ENCODE measurements around the gene PMP22.
"Not testable (repeated sequence)": the region's sequence is repeated elsewhere in the genome, so short reads cannot be mapped to it uniquely, and the experiment has no call there.

PMP22 gene

DNA sequence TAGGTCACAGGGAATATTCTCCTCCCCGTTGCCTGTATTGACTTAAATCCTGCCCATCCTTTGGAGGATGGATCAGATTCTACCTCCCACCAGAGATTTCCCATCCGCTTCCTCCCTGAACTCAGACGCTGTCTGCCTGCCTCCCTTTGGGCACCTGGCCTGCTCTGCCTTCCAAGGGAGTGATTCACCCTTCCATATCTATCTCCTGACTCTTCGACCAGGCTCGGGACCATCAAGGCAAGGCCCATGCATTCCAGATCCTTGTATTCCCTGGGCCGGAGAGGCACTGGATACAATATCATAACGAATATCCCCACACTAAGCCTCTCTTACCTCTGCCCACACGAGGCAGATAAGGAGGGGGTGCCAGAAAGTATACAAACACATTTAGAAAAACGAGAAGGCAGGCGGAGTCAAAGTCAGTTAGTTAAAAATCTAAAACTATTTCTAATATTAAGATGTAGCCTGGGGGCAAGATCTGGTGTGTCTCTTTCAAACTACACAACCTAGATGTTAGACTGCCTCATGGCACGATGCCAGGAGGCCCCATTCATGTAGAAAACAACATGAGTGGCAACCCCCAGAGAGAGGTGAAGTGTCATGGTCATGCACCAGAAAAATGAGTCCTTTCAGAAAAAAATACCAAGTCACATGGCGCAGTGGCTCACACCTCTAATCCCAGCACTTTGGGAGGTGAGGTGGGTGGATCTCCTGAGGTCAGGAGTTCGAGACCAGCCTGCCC is 9.2 kb downstream of the PMP22 start:
- DNase-seq (ENCODE audit: low read depth), result no peak

DNA sequence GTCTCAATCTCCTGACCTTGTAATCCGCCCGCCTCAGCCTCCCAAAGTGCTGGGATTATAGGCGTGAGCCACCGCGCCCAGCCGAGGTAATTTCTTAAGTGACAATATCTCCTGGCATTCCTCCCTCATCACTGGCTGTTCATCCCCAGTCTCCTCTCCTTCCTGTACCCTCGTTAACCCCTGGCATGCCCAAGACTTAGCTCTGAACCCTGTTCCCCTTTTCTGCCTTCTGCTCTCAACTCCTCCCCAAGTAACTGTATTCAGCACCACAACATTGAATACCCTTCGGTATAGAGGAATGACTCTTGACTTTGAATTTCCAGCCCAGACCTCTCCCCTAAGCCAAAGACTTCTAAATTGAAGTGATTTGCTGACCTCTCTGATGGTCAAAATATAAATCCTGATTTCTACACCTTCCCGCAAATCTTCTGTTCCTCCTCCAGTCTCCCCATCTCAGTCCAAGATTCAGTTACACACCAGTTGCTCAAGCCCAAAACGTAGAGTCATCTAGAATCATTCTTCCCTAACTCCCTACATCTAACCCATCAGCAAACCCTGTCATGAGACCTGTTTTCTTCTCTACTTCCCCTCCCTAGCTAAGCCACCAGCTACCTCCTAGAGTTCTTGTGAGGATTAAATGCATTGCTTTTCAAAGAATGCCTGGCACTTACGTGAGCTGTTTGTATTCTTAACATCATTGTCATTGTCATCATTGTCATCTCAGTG is 14.8 kb downstream of the PMP22 start:
- no peak for DNase-seq (ENCODE audit: low read depth)

DNA sequence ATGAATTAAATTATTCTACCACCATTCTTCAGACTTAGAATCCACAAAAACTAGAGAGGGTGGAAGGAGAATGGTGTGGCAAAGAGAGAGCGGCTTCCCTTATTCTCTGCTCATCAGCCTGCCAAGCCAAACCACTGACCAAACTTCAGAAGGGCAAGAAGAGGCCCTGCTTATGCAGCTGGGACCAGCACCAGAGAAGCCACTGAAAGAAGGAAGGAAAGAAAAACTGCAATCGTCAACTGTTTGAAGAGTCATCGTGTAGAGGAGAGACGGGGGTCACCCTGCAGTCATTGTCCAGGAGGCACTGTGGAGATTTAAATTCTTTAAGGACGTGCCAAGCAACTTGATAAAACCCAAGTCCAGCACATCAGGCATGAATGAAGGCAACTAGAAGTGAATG is 15.6 kb downstream of the PMP22 start:
- no peak for DNase-seq (ENCODE audit: low read depth)

DNA sequence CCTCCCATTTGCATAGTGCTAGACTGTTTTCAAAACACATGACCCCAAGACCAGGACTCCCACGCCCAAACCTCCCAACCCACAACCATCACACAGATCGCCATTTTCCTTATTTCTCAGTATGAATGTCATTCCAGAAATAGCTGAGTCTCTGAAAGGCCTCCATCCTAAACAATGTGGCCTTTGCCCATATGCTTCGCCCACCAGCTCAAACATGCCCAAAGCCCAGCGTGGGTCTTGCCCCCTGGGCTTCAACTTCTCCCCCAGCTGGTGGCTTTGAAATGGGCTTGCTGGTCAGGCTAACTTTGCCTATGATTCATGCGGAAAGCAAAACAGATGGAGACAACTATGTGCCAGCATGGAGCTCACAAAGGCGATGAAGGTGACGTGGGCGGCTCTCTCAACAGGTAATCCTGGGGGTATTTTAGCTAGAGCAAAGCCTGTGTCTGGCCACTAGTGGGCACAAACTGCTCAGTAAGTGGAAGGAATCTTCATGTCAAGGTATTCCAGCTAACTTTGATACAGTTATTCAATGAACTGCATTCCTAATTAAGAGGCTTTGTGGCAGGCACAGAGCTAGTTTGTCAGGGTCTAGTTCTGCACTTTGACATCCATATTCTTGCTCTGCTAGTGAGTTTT is 17.1 kb downstream of the PMP22 start:
- no peak for DNase-seq (ENCODE audit: low read depth)

DNA sequence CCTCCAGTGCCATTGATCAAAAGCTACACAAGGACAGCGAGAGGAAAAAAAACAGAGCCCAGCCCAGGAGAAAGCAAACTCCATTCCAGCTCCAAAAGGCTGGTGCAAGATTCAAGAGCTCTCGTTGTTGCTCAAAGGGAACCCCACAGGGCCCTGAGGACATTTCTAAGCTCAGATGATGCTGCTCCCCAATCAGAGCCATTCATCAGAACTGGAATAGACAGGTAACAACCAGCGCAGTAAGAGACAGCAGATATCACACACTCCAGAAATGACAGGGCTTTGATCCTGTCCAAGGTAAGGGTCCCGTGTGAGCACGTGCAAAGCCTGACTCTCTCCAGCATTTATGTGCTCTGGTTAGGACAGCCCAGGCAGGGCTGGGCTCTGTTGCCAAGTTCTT is 20.1 kb downstream of the PMP22 start:
- DNase-seq (ENCODE audit: low read depth), result no peak

DNA sequence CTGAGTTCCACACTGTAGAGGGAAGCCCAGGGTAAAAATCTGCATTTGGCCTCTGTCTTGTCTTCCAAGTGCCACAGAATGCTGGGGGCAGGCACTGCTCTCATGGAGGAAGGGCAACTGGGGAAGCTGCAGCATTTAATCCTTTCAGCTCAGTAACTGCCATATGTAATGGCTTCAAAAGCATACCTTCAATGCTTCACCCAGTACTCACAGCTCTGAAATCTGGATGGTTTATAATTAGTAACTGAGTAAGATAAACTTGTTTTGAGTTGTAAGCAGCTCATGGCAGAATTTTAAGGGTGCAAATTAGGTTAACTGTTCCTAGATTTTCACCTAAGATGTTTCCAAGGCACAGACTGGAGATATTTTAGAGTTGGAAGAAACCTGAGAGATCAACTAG is 24.5 kb downstream of the PMP22 start:
- DNase-seq (ENCODE audit: low read depth), result no peak

DNA sequence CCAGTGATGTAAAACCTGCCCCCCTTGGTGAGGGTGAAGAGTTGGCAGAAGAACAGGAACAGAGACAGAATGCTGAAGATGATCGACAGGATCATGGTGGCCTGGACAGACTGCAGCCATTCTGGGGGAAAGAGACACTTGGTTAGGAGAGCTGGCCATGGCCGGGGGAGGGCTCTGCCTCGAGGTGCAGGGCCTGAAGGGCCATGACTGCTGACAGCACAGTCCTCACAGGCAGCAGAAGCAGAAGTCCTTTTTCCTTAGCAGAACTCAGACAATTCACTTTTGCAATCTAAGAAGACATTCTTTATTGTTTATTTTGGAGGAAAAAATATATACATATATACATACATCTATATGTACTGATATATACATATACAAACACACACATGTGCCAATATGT is 25.6 kb downstream of the PMP22 start:
- DNase-seq (ENCODE audit: low read depth), result no peak

DNA sequence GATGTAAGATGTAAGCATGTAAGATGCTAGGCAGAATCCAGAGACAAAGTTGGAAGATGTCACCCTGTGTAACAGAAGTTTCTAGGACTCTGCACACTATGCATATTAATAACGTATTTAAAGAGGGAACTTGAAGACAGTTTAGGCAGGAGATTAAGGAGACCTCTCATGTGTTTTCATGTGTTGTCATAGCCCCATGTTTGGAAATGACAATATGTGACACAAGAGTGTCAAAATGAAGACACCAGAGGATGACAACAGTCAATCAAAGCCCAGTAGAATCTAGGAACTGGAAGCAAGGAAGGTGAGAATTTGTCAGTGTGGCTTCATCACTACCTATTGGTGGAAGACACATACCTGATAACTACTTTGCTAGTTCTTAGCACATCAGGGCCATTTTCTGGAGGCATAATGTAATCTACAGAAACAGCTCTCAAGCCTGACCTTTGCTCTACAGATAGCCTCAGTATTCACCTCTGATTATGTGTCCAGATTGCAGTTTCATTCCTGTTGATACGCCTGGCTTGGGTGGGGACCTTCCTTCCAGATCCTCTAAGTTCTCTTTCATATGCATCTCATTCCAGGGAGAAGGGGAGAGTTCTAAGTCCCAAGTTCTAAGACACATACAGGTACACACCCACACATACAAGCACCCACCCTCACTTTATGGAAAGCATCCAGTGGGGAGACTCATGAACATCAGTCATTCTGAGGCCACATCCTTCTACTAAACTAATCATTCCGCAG is 26.3 kb downstream of the PMP22 start:
- no peak for DNase-seq (ENCODE audit: low read depth)

DNA sequence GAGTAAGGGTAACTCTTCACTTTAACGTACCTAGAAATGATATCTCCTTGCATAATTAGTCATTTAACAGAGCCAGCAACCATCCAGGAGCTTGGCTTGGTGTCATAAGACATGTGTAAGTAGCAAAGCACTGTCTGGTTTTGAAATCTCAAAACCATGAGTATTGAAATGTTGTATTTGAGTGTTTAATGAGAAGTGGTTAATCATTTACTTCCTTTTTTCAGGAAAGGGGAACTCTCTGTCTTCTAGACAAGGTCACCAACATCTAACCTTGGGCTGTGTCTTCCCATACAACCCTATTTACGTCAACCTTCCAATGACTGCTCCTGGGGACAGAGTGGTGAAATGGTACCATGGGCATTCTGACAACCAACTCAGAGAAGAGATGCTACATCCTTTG is 27.1 kb downstream of the PMP22 start:
- DNase-seq (ENCODE audit: low read depth), result no peak

DNA sequence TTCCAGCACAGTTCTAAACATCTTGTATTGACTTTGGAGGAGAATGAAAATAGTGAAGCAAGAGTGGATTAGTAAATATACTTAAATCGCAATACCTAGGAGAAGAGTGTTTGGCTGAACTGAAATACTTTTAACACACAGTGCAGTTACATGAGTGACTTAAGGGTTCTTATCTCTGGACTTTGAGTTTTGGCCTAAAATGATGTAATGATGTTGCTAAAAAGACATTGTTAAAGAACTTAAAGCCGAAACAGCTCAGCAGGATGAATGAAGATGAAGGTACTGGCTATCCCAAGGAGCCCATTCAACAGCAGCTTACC is 28.1 kb downstream of the PMP22 start:
- DNase-seq (ENCODE audit: low read depth), result no peak

DNA sequence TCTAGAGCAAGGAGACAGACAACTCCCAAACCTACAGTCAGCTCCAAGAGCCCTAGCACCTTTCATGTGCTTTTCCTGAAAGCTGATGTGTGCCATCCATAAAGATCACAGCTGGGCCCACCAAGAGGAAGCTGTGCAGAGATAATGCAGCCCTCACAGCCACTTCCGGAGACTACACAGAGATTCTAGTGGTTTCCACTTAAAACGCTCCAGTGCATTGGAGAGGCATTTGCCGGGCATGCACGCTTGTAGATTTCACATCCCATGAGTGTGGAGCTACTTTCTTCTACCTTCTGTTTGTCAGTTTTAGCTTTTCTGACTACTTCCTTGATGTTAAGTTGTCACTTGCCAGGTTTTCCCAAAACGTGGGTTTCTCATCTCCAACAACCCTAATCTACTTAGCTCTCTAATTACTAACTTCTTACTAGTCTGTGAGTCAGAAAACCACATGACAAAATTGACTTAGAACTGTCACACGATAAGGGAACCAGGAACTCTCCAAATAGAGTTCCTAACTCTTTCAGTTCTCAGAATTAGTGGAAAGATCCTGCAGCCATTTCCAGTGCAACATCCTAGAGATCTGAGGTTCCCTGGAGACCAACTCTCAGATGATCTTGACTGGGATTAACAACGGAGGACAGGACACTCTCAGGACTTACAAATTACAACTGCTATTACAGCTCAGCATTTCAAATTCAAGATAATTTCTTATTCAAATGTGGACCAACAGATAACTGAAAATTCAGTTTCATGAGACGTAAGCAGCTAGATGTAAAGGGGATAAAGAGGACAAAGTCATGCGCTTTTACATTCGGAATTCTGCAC is 28.6 kb downstream of the PMP22 start:
- DNase-seq (ENCODE audit: low read depth), result no peak

DNA sequence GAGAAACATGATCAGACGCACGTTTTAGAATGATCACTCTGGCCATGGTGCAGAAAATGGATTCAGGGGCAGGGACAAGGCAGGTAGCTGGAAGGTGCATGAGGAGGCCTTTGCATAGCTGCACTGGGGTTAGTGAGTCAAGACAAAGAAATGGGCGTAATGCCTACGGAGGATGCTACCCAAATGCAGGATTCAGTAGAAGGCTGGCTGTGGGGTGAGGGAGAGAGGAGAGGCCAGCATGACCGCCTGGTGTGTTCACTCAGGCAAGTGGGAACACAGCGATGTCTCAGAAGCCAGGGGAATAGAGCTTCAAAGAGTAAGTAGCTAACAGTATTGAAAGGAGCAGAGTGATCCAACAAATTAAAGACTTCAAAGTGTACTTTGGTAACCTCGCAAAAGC is 31.2 kb downstream of the PMP22 start:
- DNase-seq (ENCODE audit: low read depth), result no peak

DNA sequence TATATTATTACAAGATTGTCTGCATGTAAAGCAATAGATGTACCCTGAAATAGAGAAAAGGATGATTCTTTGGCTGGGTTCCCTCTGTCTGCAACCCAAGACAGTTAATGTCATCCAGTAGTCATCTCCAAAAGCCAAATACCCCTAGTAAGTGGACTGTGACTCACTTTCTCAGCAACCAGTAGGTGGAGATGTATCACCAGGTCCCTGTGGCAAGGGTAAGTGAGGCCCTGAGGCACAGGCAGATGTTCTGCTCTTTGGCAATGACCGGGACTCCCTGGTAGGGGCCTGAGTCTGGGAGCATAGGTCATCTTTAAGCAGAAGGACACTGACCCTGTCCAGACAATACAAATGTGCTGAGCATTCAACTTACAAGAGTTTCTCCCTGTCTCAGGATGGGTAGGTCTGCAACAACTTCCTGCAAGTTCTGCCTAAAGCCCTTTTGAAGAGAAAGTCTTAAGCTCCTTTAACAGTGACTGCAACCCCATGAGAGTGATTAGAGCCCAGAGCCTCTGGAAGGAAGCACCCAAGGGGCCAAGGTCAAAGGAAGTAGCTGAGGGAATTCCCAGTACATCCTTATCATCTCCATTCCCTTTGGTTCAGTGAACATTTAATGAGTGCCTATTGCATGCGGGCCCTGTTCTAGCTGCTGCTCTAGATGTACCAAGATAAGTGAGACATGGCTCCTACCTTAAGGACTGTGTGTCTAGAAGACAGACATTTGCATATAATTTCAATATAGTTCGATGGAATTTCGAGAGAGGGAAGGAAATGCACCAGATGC is 31.9 kb downstream of the PMP22 start:
- DNase-seq (ENCODE audit: low read depth), result no peak

DNA sequence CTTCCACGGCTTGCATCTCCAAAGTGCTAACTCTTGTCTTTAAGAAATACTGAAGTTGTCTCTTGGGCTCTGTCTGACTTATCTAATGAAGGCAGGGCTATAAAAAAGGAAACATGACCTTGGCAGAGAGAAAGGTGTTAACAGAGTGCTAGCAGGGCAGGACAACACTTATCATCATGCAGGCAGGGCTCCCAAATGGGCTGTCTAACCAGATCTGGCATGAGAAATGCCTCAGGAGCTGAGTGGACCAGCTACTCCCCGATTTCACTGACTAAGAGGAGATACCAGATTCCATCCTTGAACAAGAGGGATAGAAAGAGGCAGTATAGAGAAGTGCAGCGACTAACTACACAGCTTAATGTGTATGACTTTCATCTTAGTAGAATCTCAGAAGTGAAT is 32.6 kb downstream of the PMP22 start:
- no peak for DNase-seq (ENCODE audit: low read depth)

DNA sequence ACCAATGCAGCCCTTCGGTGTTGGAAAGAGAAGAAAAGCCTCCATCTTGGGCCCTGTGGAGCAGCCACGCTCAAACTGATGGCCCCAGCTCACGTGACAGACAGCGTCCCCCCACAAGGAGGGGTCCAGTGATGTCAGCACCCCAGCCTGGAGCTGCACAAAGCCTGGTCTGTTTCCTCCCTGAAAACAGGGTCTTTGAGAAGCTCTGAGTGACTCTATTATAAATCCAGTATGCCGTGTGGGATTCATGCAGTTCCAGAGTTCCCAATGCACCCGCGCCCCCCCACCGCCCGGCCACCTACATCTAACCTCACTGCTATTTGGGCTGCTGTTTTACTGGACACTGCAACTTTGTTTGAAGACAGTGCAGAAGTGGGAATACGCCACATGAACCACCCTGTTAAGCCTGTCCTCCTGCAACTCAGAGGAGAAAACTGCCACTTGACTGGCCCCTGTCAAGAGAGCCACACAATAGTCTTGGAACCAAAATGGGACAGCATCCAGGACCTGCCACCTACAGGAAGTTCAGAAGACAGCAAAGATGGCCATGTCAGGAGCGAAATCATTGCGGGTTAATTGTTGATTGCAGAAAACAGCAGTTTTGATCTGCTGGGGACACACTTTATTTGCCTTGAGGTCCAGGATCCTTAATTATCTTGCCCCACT is 33.1 kb downstream of the PMP22 start:
- DNase-seq (ENCODE audit: low read depth), result no peak

DNA sequence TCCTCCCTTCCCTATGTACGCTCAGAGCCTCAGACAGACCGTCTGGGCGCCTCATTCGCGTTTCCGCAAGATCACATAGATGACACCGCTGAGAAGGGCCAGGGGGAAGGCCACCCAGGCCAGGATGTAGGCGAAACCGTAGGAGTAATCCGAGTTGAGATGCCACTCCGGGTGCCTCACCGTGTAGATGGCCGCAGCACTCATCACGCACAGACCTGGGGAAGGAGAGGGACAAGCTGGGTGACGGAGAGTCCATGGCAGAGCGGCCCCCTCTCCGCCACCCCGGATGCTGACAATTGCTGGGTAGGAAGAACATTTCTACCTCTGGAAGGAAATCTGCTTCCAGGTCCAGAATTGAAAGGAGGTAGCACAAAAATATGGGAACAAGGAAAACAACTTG is 34.3 kb downstream of the PMP22 start:
- DNase-seq (ENCODE audit: low read depth), result no peak

DNA sequence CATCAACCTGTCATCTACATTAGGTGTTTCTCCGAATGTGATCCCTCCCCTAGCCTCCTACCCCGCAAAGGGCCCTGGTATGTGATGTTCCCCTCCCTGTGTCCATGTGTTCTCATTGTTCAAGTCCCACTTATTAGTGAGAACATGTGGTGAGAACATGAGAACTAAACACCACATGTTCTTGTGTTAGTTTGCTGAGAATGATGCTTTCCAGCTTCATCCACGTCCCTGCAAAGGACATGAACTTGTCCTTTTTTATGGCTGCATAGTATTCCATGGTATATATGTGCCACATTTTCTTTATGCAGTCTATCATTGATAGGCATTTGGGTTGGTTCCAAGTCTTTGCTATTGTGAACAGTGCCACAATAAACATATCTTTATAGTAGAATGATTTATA is 43.3 kb downstream of the PMP22 start:
- DNase-seq (ENCODE audit: low read depth), result not testable (repeated sequence)

DNA sequence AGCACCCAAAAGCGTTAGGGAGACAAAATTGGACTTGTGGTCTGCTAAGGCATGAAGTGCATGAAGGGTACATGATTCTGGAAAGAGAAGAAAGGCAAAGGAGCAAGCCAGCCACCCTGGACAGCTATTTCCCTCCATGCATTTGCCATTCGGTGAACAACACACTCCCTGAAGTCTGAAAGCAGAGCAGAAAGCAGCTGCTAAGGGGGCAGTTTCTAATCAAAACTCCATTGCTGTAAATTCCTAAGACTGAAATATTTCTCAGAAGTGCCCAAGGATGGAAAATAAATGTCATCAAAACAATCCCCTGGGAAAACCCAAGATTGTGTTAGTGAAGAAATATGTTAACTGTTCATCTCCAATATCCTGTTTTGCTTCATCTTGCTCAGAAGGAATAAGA is 44.3 kb downstream of the PMP22 start:
- DNase-seq (ENCODE audit: low read depth), result no peak

DNA sequence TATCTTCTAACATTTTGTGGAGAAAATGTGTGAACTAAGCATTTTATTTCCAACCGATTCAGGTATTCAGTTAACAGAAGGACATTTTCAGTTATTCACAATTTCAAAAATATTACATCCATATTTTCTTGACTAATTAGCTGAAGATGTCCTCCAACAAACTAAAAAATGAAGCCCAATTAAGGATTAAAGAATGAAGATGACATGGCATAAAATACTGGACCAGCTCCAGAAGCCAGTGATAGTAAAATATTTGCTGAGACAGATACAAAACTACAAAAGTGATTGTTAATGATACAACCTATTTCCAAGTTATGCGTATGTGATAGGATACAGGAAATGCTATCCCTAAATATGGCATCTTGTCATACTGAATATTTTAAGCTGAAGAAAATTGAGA is 48.6 kb downstream of the PMP22 start:
- no peak for DNase-seq (ENCODE audit: low read depth)

DNA sequence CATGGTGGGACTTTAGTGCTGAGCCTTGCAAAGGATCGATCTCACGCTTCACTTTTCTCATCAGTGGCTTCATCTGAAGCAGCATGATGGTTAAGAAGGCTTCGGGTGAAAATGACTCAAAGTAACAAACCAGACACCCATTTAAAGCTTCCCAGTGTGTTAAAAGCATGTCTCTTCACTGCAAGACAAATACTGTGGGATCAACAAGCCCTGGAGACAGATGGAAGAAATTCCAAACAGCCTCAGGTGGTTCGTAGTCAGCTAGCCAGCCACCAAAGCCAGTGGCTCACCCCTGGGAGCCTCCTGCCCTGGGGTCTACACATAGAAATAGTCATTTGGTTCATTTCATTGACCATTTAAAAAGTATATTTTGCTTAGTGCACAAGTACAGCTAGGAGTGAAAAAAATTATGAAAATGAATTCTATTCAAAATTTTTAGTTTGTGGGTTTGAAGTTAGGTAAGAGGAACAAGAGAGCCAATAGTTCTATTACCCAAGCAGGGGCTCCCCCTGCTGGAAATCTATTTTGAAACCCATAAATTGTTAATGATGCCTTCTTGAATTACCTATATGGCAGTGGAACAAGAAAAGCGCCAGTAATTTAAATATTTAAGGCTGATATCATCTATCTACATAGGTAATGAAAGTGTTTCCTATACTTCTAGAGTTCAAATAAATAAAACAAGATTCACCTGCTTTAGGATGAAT is 51.6 kb downstream of the PMP22 start:
- DNase-seq (ENCODE audit: low read depth), result no peak
